Testis (tissue), 3 donors: Measurements from ENCODE around the gene AGRN. TPM values are rescaled to one million over a fixed set of nuclear protein-coding genes. Genes with fewer than 3 reads are reported as not detected.

Experiments used
- DNase-seq: peaks from one replicate; pipeline ENCODE4 v3.0.0-alpha.2; 2019
- H3K27ac ChIP-seq, 2 donors: fragments of 200-600 bp; sonication (generic); one replicate each; pipeline ENCODE4 v1.5.1; 2019
- H3K27me3 ChIP-seq: fragments of 200-600 bp; sonication (generic); one replicate; pipeline ENCODE4 v1.5.1; 2019
- H3K36me3 ChIP-seq: fragments of 200-600 bp; sonication (generic); one replicate; pipeline ENCODE4 v1.5.1; 2017; ENCODE audit warnings: low read depth; ENCODE audit errors: missing control alignments
- H3K4me1 ChIP-seq: fragments of 200-600 bp; sonication (generic); one replicate; pipeline ENCODE4 v1.5.1; 2019
- H3K4me3 ChIP-seq, 2 donors: fragments of 200-600 bp; sonication (generic); one replicate each; pipeline ENCODE4 v1.5.1; 2017 to 2019
- H3K9me3 ChIP-seq: fragments of 200-600 bp; sonication (generic); one replicate; pipeline ENCODE4 v1.5.1; 2017
- POLR2A ChIP-seq: fragments of 450-650 bp; IDR thresholded peaks from one replicate; pipeline ENCODE4 v1.6.1; 2017; ENCODE audit warnings: antibody characterized with exemption, mild to moderate bottlenecking, moderate library complexity
- WGBS, 2 donors: methylation state at CpG; one replicate each; pipeline ENCODE4 v1.1.5; 2018; 5-methylcytosine and 5-hydroxymethylcytosine counted together
- intact Hi-C: fragments of 100-400 bp; cut with DNase I; formaldehyde crosslinking; loops from one replicate; pipeline ENCODE4 v1.15.1; 2023; ENCODE audit warnings: low total_unique reads
- polyA plus RNA-seq: library from polyadenylated mRNA; stranded (reverse); fragments of 350-450 nt; fragmentation: Illumina TruSeq; extraction: RNeasy Lipid Tissue Mini Kit (QIAGEN cat#74804); gene quantifications from one replicate; pipeline ENCODE4 v1.2.3, GENCODE V29; 2014; ENCODE audit warnings: low read depth, low replicate concordance; ENCODE audit not compliant: insufficient read depth
- total RNA-seq, 2 donors: library from RNA; depleted of rRNA; stranded (reverse); fragments of >200 nt; gene quantifications; one replicate each; pipeline ENCODE4 v1.2.3, GENCODE V29; 2016
- TF ChIP-seq, protein P1 (sequence below), 3 experiments: fragments of 450-650 bp in 2 of 3; fragments of 200-600 bp in 1 of 3; sonication (generic) in 1 of 3; IDR thresholded peaks; one replicate each; pipeline ENCODE4 v1.5.1; 2016 to 2019; ENCODE audit warnings: antibody characterized with exemption in 3 of 3, mild to moderate bottlenecking in 2 of 3, moderate library complexity in 1 of 3

The AGRN gene
- total and polyA plus RNA-seq, 3 donors from 2014 or later = 48.9 to 108 (median 99.4) TPM

- H3K36me3 ChIP-seq = no peaks in the 10 kb centered on the region
- no peaks in the 10 kb centered on the region for H3K27me3 ChIP-seq
- no peak for TF ChIP-seq POLR2A
- TF ChIP-seq, protein P1, sequence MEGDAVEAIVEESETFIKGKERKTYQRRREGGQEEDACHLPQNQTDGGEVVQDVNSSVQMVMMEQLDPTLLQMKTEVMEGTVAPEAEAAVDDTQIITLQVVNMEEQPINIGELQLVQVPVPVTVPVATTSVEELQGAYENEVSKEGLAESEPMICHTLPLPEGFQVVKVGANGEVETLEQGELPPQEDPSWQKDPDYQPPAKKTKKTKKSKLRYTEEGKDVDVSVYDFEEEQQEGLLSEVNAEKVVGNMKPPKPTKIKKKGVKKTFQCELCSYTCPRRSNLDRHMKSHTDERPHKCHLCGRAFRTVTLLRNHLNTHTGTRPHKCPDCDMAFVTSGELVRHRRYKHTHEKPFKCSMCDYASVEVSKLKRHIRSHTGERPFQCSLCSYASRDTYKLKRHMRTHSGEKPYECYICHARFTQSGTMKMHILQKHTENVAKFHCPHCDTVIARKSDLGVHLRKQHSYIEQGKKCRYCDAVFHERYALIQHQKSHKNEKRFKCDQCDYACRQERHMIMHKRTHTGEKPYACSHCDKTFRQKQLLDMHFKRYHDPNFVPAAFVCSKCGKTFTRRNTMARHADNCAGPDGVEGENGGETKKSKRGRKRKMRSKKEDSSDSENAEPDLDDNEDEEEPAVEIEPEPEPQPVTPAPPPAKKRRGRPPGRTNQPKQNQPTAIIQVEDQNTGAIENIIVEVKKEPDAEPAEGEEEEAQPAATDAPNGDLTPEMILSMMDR (IDR thresholded peaks at IDR 0.05) = peak; percentile 31 to 39 (median 37)
- H3K27ac ChIP-seq = peak overlapping the region in 1 of 2 donors; percentile 93
- WGBS, 2 donors = 1 to 19% methylated on average over 6 to 55 of the region's 91 CpGs
- H3K4me1 ChIP-seq = peaks cover 16% of the 10 kb centered on the region
- intact Hi-C loops = no loop called here
- peak overlapping the region; percentile 63 to 78 for H3K4me3 ChIP-seq
- peak; percentile 84 for DNase-seq
- H3K9me3 ChIP-seq = no peaks in the 10 kb centered on the region
Measured at GRCh38 chr1:1019122-1019999, 559 bp upstream of the AGRN start.

GRCh38 chr1:1020415-1021009, 592 bp downstream of the AGRN start:
- no peaks in the 10 kb centered on the region for H3K9me3 ChIP-seq
- DNase-seq = no peak
- H3K36me3 ChIP-seq = no peaks in the 10 kb centered on the region
- intact Hi-C loops = no loop called here
- peaks cover 20% of the 10 kb centered on the region for H3K4me1 ChIP-seq
- no peaks in the 10 kb centered on the region for H3K27me3 ChIP-seq
- peak overlapping the region; percentile 62 to 78 for H3K4me3 ChIP-seq
- TF ChIP-seq, protein P1 (IDR thresholded peaks at IDR 0.05) = no peak
- TF ChIP-seq POLR2A = no peak
- H3K27ac ChIP-seq = peak overlapping the region in 1 of 2 donors; percentile 93
- WGBS, 2 donors = 1% methylated on average over 34 of the region's 59 CpGs; no CpG with 5 or more reads in 1 of the 2 donors

DNA sequence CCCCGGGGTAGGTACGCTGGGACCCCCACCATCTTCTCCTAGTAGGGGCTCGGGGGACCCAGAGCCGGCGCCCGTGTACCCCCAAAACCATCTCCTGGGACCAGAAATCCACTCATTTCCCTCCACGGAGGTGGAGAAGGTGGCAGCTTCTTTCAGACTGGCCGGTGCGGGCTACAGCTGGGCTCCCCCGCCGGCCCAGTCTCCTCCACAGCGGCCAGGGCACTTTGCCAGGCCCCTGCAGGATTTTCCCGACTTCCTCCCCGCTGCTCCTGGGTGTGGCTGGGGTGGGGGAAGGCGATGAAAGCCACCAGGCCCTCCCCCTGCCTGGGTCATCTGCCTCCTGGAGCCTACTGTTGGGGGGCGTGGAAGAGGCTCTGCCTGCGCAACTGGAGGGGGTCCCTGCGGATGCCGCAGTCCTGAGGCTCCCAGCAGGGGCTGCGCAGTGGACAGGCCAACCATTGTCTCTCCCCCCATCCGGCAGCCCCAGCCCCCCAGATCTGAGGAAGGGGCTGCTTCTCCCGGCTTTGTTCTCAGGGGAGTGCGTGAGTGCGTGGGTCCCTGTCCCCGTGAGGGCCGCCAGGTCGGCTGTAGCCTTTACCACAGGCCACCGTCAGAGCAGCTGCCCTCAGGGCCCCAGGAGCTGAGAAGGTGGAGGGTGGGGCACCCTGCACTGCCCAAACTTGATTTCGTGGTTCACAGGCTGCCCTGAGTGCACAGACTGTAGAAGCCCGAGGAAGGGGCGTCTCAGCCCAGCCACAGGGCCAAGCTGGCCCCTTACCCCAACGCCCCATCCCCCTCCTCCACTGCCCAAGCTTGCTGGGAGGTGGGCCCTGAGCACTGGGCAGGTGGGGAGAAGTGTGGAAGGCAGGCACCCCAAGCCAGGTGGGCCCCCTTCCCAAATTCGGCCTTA, 1.3 kb downstream of the AGRN start:
- H3K4me3 ChIP-seq = peak overlapping the region; percentile 62 to 78
- H3K4me1 ChIP-seq = peaks cover 20% of the 10 kb centered on the region
- 28 to 35% methylated on average over 4 to 29 of the region's 33 CpGs for WGBS, 2 donors
- H3K9me3 ChIP-seq = no peaks in the 10 kb centered on the region
- no peaks in the 10 kb centered on the region for H3K36me3 ChIP-seq
- intact Hi-C loops = no loop called here
- H3K27ac ChIP-seq = no peak overlapping the region
- peak; percentile 69 for DNase-seq
- no peak for TF ChIP-seq POLR2A
- TF ChIP-seq, protein P1 (IDR thresholded peaks at IDR 0.05) = no peak
- H3K27me3 ChIP-seq = no peaks in the 10 kb centered on the region

DNA sequence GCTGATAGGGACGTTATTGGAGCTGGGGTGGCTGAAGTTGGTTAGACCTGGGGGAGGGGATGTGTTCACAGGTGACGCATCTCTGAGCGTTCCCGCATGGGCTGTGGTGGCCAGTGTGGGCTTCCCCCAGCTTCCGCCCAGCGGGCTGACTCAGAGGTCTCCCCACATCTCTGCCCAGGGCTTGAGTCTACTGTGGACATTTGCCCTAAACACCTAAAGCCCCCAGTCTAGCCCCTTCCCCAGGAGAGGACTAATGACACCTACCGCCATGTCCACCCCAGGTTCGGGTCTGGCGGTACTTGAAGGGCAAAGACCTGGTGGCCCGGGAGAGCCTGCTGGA, 2.0 kb downstream of the AGRN start:
- no peaks in the 10 kb centered on the region for H3K27me3 ChIP-seq
- no peaks in the 10 kb centered on the region for H3K36me3 ChIP-seq
- H3K27ac ChIP-seq = no peak overlapping the region
- H3K4me1 ChIP-seq = peaks cover 20% of the 10 kb centered on the region
- no peak for DNase-seq
- 92 to 96% methylated on average over 10 of the region's 10 CpGs for WGBS, 2 donors
- H3K4me3 ChIP-seq = no peak overlapping the region
- H3K9me3 ChIP-seq = no peaks in the 10 kb centered on the region
- intact Hi-C loops = no loop called here
- TF ChIP-seq, protein P1 (IDR thresholded peaks at IDR 0.05) = no peak
- no peak for TF ChIP-seq POLR2A
